Ureter (tissue), 1 donor: ENCODE measurements around the gene INO80B. TPM values are rescaled to one million over a fixed set of nuclear protein-coding genes. Genes with fewer than 3 reads are reported as not detected.

Experiments used
- DNase-seq: peaks from one replicate; pipeline ENCODE4 v3.0.0-alpha.2; 2020; ENCODE audit warnings: low spot score
- total RNA-seq: library from RNA; stranded (reverse); gene quantifications from one replicate; pipeline ENCODE4 v1.2.4, GENCODE V29; 2023
- donor health status: DM: yes; HTN: yes; CAD: no.

The INO80B gene
- total RNA-seq, 1 donor from 2014 or later: 55.9 TPM

- DNase-seq: no peak
Observed at GRCh38 chr2:74502147-74502719, 47.3 kb downstream of the INO80B start.

DNA sequence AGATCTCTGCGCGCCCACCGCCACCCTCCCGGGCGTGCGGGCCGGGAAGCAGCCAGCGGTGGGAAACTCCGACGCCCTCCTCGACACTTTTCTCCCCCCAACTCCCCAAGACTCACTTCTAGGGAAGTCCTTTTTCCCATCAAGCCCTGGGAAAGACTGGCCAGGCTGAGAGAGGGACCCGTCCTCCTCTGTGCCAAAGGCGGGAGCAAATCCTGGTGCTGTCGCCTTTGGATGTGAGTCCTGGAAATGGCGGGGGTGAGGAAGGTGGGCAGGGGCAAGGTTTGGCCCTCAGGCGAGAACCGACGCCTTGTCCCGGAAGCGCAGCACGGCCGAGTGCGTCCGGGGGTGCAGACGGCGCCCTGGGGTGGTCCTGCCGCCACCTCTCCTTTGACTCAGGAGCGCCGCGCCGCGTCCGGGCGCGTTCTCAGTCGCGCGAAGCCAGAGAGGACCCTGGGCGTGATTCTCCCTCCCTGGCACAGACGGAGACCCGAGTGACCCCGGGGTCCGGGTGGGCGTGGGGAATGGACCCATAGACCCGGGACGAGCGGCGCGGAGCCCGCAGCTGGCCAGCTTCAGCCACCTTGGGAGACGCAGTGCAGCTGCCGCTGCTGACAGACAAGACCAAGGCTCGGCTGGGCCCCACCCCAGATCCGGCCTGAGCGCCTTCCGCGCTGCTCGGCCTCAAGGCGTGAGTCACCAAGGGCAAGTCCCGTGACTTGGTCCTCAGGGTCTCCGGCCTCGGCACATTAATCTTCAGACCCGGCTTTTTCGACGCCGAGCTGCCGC, 48.0 kb downstream of the INO80B start:
- DNase-seq: peak; percentile 84

- DNase-seq: no peak
Observed at GRCh38 chr2:74503506-74504475, 48.9 kb downstream of the INO80B start.

GRCh38 chr2:74504591-74504990, 49.7 kb downstream of the INO80B start:
- DNase-seq: no peak

DNA sequence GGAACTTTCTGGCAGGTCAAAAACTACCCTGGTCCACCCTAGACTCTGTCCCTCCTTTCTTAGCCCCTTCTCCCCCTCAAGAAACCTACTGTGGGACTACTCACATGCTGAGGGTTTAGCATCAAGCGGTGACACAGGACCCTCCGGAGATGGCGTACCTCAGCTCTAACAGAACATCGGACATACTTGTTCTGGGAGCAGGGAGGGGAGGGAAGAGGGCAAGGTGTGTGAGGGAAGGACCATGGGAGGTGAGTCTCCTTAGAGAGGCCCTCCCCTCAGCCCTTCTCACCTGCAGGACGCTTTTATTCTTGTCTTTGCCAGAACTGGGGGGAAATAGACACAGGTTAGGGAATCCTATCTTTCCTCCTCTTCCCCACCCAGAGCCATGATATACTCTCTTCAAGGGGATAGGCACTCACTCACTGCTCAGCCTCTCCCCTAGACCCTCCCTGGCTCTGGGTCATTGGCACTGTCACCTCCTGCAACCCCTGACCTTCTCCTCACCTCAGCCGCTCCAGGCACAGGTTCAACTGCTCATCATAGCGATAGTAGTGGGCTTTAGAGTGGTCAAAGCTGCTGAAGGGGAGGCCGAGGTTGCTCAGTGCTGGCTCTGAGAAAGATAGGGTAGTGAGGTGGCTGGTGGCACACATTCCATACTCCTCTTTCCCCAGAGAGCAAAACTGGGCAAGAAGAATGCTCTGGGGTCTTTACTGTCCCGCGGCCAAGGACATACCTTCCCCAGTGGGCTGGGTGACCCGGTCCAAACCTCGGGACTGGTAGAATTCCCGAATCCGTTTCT, 50.8 kb downstream of the INO80B start:
- no peak for DNase-seq

- peak; percentile 99 for DNase-seq
Observed at GRCh38 chr2:74507145-74507925, 52.4 kb downstream of the INO80B start, which contains the start of gene PCGF1. TSS of gene PCGF1 (minus strand) at chr2:74507695. CDS start at chr2:74507668, 27 bp downstream.

Other genes starting within 250 kb of the INO80B start
- 7.2 TPM for gene SLC4A5, start 111.7 kb upstream of the INO80B start, total RNA-seq
- 143 TPM for gene DCTN1, start 74.8 kb upstream of the INO80B start, total RNA-seq
- gene C2orf81, start 33.5 kb upstream of the INO80B start, total RNA-seq: 5.5 TPM
- 11.3 TPM for gene WDR54, start 33.4 kb upstream of the INO80B start, total RNA-seq
- gene RTKN, start 13.2 kb upstream of the INO80B start, total RNA-seq: 36.4 TPM
- gene WBP1, start 3.4 kb downstream of the INO80B start, total RNA-seq: 100 TPM
- gene MOGS, start 10.3 kb downstream of the INO80B start, total RNA-seq: 51.6 TPM
- gene MRPL53, start 17.6 kb downstream of the INO80B start, total RNA-seq: 71.8 TPM
- 28.6 TPM for gene CCDC142, start 27.9 kb downstream of the INO80B start, total RNA-seq
- 22.5 TPM for gene TTC31, start 28.0 kb downstream of the INO80B start, total RNA-seq
- gene LBX2, start 44.5 kb downstream of the INO80B start, total RNA-seq: 0.36 TPM
- gene PCGF1, start 52.6 kb downstream of the INO80B start, total RNA-seq: 46.6 TPM
- not detected for gene TLX2, start 59.4 kb downstream of the INO80B start, total RNA-seq
- 1.4 TPM for gene DQX1, start 71.1 kb downstream of the INO80B start, total RNA-seq
- gene AUP1, start 74.6 kb downstream of the INO80B start, total RNA-seq: 98.5 TPM
- gene HTRA2, start 74.8 kb downstream of the INO80B start, total RNA-seq: 22.4 TPM
- 6.4 TPM for gene LOXL3, start 98.9 kb downstream of the INO80B start, total RNA-seq
- gene DOK1, start 99.6 kb downstream of the INO80B start, total RNA-seq: 11.8 TPM
- 1.4 TPM for gene M1AP, start 193.2 kb downstream of the INO80B start, total RNA-seq
- gene SEMA4F, start 199.2 kb downstream of the INO80B start, total RNA-seq: 9.1 TPM